Measurements from ENCODE around the gene AKR1A1.
A peak's percentile ranks its signal among the peaks of the same experiment; 100 is the strongest.
"Not testable (repeated sequence)": the region's sequence is repeated elsewhere in the genome, so short reads cannot be mapped to it uniquely, and the experiment has no call there.

The AKR1A1 gene

GRCh38 chr1:45550401-45551351, at the start of gene AKR1A1:
Gene AKR1A1, plus strand, starts transcription at chr1:45550826. Its CDS starts 10,969 bp downstream, at chr1:45561795.
- DNase-seq (ENCODE audit: low read depth in 3 of 3) = peak; percentile 77 to 88 (median 79)

- DNase-seq (ENCODE audit: low read depth in 3 of 3) = no peak
Measured at GRCh38 chr1:45501505-45501859, 49.1 kb upstream of the AKR1A1 start.

GRCh38 chr1:45503462-45504360, 46.9 kb upstream of the AKR1A1 start:
- no peak for DNase-seq (ENCODE audit: low read depth in 3 of 3)

GRCh38 chr1:45507195-45507594, 43.4 kb upstream of the AKR1A1 start:
- no peak for DNase-seq (ENCODE audit: low read depth in 3 of 3)

GRCh38 chr1:45507893-45508292, 42.7 kb upstream of the AKR1A1 start:
- no peak for DNase-seq (ENCODE audit: low read depth in 3 of 3)

GRCh38 chr1:45508295-45509151, 42.1 kb upstream of the AKR1A1 start:
- no peak for DNase-seq (ENCODE audit: low read depth in 3 of 3)

GRCh38 chr1:45510036-45510971, 40.3 kb upstream of the AKR1A1 start:
- DNase-seq (ENCODE audit: low read depth in 3 of 3) = no peak

GRCh38 chr1:45510972-45511527, 39.6 kb upstream of the AKR1A1 start:
- no peak for DNase-seq (ENCODE audit: low read depth in 3 of 3)

GRCh38 chr1:45512641-45513054, 38.0 kb upstream of the AKR1A1 start:
- peak in 2 of 3 donors; percentile 38 to 60 for DNase-seq (ENCODE audit: low read depth in 3 of 3)

GRCh38 chr1:45513532-45514260, 36.9 kb upstream of the AKR1A1 start:
- DNase-seq (ENCODE audit: low read depth in 3 of 3) = not testable (repeated sequence)

GRCh38 chr1:45516036-45516435, 34.6 kb upstream of the AKR1A1 start:
- DNase-seq (ENCODE audit: low read depth in 3 of 3) = no peak

- DNase-seq (ENCODE audit: low read depth in 3 of 3) = no peak
Measured at GRCh38 chr1:45516465-45516864, 34.2 kb upstream of the AKR1A1 start.

GRCh38 chr1:45518366-45518765, 32.3 kb upstream of the AKR1A1 start:
- DNase-seq (ENCODE audit: low read depth in 3 of 3) = not testable (repeated sequence)

GRCh38 chr1:45518910-45519309, 31.7 kb upstream of the AKR1A1 start:
- no peak for DNase-seq (ENCODE audit: low read depth in 3 of 3)

GRCh38 chr1:45519774-45520173, 30.9 kb upstream of the AKR1A1 start:
- DNase-seq (ENCODE audit: low read depth in 3 of 3) = not testable (repeated sequence)

GRCh38 chr1:45521413-45522323, 29.0 kb upstream of the AKR1A1 start, which contains the start of gene PRDX1:
Gene PRDX1, minus strand, starts transcription at chr1:45521884. Its CDS starts 2,841 bp downstream, at chr1:45519043.
- peak; percentile 96 to 98 (median 97) for DNase-seq (ENCODE audit: low read depth in 3 of 3)

GRCh38 chr1:45522324-45523104, 28.1 kb upstream of the AKR1A1 start:
- no peak for DNase-seq (ENCODE audit: low read depth in 3 of 3)

Measured in stimulated activated CD4-positive, alpha-beta T cell treated with anti-CD3 and anti-CD28 coated beads, TNF-alpha, amount 100 ng/mL, for 48 hours (primary cell).